H1 (cell line): ENCODE measurements around the gene ANKRD2. TPM values are rescaled to one million over a fixed set of nuclear protein-coding genes. Genes with fewer than 3 reads are reported as not detected.

Experiments
- polyA plus RNA-seq, 7 experiments: library from polyadenylated mRNA; depleted of rRNA in 3 of 7; stranded (reverse) in 5 of 7; unstranded in 2 of 7; fragments of >200 nt in 5 of 7; fragments of 200-250 nt in 2 of 7; gene quantifications; 1 replicate in 5 of 7; 2 replicates in 1 of 7; 4 replicates in 1 of 7; pipeline versions ENCODE4 v1.2.1 to v1.2.3, GENCODE V29; 2011 to 2013; ENCODE audit warnings: missing spikeins in 2 of 7, mixed read lengths in 2 of 7
- total RNA-seq: library from RNA; stranded (reverse); fragmentation: NEBNext Ultra II Directional; extraction: Animal tissue kit (Norgen Biotek cat#: 25700); gene quantifications from 2 replicates; pipeline ENCODE4 v1.2.1, GENCODE V29; 2021
- TF ChIP-seq, protein P1 (sequence below), 3 experiments: IDR thresholded peaks; 1 replicate in 2 of 3; 2 replicates in 1 of 3; pipeline versions ENCODE4 v1.5.1 to v1.6.1; 2011; ENCODE audit warnings: low read length in 3 of 3, mild to moderate bottlenecking in 3 of 3, inconsistent platforms in 2 of 3, low read depth in 1 of 3, moderate library complexity in 1 of 3; ENCODE audit not compliant: insufficient read depth in 1 of 3; ENCODE audit errors: control extremely low read depth in 1 of 3

Gene ANKRD2
- total and polyA plus RNA-seq, 2 of the 8 experiments (the other 6 are each of a cell fraction or from before 2014, with no cell fraction given) = not detected

DNA sequence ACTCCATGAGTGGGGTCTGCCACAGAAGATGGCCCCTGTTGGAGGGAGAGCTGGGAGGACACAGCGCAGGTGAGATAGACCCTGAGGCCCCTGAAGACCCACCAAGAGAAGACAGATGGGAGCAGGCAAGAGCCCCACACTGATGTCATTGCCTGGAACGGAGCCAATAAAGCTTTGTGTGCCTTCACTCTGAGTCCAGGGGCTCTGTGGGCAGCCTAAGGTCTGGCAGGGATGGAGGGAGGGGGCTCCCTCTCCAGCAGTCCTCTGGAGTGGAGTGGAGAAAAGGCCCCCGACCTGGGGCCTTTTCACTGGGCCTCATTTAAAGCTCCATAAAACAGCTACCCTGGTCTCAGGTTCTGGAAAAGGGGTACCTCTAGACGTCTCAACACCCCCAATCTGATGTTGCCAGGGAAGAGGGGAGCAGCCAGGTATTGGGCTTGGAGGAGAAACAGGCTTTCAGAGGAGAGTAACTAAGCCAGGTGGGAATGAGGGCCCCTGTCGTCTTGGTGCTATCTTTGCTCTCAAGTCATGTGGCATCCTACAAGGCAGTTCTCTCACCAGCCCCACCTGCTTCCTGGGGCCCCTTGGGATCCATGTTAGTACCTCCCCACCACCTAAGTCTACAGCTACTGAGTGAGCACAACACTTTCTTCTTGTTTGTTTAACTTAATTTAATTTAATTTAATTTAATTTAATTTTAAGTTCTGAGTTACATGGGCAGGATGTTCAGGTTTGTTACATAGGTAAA is 18.3 kb downstream of the ANKRD2 start (continued):
- TF ChIP-seq, protein P1, sequence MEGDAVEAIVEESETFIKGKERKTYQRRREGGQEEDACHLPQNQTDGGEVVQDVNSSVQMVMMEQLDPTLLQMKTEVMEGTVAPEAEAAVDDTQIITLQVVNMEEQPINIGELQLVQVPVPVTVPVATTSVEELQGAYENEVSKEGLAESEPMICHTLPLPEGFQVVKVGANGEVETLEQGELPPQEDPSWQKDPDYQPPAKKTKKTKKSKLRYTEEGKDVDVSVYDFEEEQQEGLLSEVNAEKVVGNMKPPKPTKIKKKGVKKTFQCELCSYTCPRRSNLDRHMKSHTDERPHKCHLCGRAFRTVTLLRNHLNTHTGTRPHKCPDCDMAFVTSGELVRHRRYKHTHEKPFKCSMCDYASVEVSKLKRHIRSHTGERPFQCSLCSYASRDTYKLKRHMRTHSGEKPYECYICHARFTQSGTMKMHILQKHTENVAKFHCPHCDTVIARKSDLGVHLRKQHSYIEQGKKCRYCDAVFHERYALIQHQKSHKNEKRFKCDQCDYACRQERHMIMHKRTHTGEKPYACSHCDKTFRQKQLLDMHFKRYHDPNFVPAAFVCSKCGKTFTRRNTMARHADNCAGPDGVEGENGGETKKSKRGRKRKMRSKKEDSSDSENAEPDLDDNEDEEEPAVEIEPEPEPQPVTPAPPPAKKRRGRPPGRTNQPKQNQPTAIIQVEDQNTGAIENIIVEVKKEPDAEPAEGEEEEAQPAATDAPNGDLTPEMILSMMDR (IDR thresholded peaks at IDR 0.05; ENCODE audit: control extremely low read depth in 1 of 3, insufficient read depth in 1 of 3, low read depth in 1 of 3, low read length in 3 of 3) = no peak
- TF ChIP-seq, all 59 proteins: peak for 0
